GM12864 (cell line): ENCODE results near the gene EIF2S3.

ENCODE experiments used
- DNase-seq: peaks from one replicate; pipeline ENCODE4 v3.0.0-alpha.2; 2011; ENCODE audit warnings: low read depth
- H3K4me3 ChIP-seq: 2 replicates; pipeline ENCODE4 v1.5.1; 2011; ENCODE audit warnings: mild to moderate bottlenecking, low read depth, low read length, control low read depth
- CTCF ChIP-seq: IDR thresholded peaks from 2 replicates; pipeline ENCODE4 v1.5.1; 2011; ENCODE audit warnings: low read depth, mild to moderate bottlenecking, moderate library complexity, low read length, control low read depth, inconsistent platforms; ENCODE audit errors: missing control alignments

EIF2S3 gene

GRCh38 chrX:24100713-24101112 lies 46.0 kb downstream of the EIF2S3 start:
- no peak overlapping the region for H3K4me3 ChIP-seq
- no peak for TF ChIP-seq CTCF
- no peak for DNase-seq

- DNase-seq = no peak
- TF ChIP-seq CTCF = no peak
- no peak overlapping the region for H3K4me3 ChIP-seq
Measured at GRCh38 chrX:24110069-24110468, 55.3 kb downstream of the EIF2S3 start.

GRCh38 chrX:24113181-24113580 lies 58.4 kb downstream of the EIF2S3 start:
- DNase-seq = no peak
- TF ChIP-seq CTCF = no peak
- no peak overlapping the region for H3K4me3 ChIP-seq

- H3K4me3 ChIP-seq = no peak overlapping the region
- no peak for TF ChIP-seq CTCF
- DNase-seq = no peak
Measured at GRCh38 chrX:24117258-24117657, 62.5 kb downstream of the EIF2S3 start.

GRCh38 chrX:24124244-24124799 lies 69.6 kb downstream of the EIF2S3 start:
- no peak for TF ChIP-seq CTCF
- no peak overlapping the region for H3K4me3 ChIP-seq
- DNase-seq = no peak

GRCh38 chrX:24125028-24125612 lies 70.4 kb downstream of the EIF2S3 start:
- no peak overlapping the region for H3K4me3 ChIP-seq
- TF ChIP-seq CTCF = no peak
- no peak for DNase-seq
